ENCODE measurements around the gene MAFB.

MAFB gene

GRCh38 chr20:40697541-40697940, 8.5 kb upstream of the MAFB start:
- ATAC-seq (replicated peaks; ENCODE audit: extremely low read depth, poor library complexity, severe bottlenecking) = no peak
- Mint-ChIP-seq H3K36me3 (ENCODE audit: insufficient read depth) (no peaks in the 10 kb centered on the region), H3K27ac (ENCODE audit: low read depth) (no peak overlapping the region), H3K27me3 (peaks cover 70% of the 10 kb centered on the region), H3K9me3 (no peaks in the 10 kb centered on the region), H3K4me1 (no peaks in the 10 kb centered on the region), H3K4me3 (no peak overlapping the region)
- DNase-seq (ENCODE audit: low spot score in 2 of 2) = no peak

GRCh38 chr20:40695214-40695613, 6.2 kb upstream of the MAFB start:
- Mint-ChIP-seq H3K4me1 (no peaks in the 10 kb centered on the region), H3K27ac (ENCODE audit: low read depth) (no peak overlapping the region), H3K9me3 (no peaks in the 10 kb centered on the region), H3K4me3 (no peak overlapping the region), H3K27me3 (peaks cover 85% of the 10 kb centered on the region), H3K36me3 (ENCODE audit: insufficient read depth) (no peaks in the 10 kb centered on the region)
- ATAC-seq (replicated peaks; ENCODE audit: extremely low read depth, poor library complexity, severe bottlenecking) (no peak), DNase-seq (ENCODE audit: low spot score in 2 of 2) (no peak)

- peaks cover 89% of the 10 kb centered on the region for H3K27me3 Mint-ChIP-seq
- H3K27ac Mint-ChIP-seq (ENCODE audit: low read depth) = no peak overlapping the region
- no peaks in the 10 kb centered on the region for H3K9me3 Mint-ChIP-seq
- DNase-seq (ENCODE audit: low spot score in 2 of 2) (no peak), ATAC-seq (replicated peaks; ENCODE audit: extremely low read depth, poor library complexity, severe bottlenecking) (no peak)
- H3K36me3 Mint-ChIP-seq (ENCODE audit: insufficient read depth) = no peaks in the 10 kb centered on the region
- no peaks in the 10 kb centered on the region for H3K4me1 Mint-ChIP-seq
- no peak overlapping the region for H3K4me3 Mint-ChIP-seq
These were observed 5.2 kb upstream of the MAFB start for GRCh38 chr20:40694246-40694645.

GRCh38 chr20:40692240-40693011, 3.4 kb upstream of the MAFB start:
- Mint-ChIP-seq H3K27me3 (peaks cover 84% of the 10 kb centered on the region), H3K36me3 (ENCODE audit: insufficient read depth) (peaks cover 2% of the 10 kb centered on the region), H3K27ac (ENCODE audit: low read depth) (no peak overlapping the region), H3K4me3 (no peak overlapping the region), H3K4me1 (no peaks in the 10 kb centered on the region), H3K9me3 (no peaks in the 10 kb centered on the region)
- ATAC-seq (replicated peaks; ENCODE audit: extremely low read depth, poor library complexity, severe bottlenecking) (no peak), DNase-seq (ENCODE audit: low spot score in 2 of 2) (no peak)

GRCh38 chr20:40691566-40692239, 2.7 kb upstream of the MAFB start:
- H3K4me3 Mint-ChIP-seq = no peak overlapping the region
- ATAC-seq (replicated peaks; ENCODE audit: extremely low read depth, poor library complexity, severe bottlenecking) = no peak

DNA sequence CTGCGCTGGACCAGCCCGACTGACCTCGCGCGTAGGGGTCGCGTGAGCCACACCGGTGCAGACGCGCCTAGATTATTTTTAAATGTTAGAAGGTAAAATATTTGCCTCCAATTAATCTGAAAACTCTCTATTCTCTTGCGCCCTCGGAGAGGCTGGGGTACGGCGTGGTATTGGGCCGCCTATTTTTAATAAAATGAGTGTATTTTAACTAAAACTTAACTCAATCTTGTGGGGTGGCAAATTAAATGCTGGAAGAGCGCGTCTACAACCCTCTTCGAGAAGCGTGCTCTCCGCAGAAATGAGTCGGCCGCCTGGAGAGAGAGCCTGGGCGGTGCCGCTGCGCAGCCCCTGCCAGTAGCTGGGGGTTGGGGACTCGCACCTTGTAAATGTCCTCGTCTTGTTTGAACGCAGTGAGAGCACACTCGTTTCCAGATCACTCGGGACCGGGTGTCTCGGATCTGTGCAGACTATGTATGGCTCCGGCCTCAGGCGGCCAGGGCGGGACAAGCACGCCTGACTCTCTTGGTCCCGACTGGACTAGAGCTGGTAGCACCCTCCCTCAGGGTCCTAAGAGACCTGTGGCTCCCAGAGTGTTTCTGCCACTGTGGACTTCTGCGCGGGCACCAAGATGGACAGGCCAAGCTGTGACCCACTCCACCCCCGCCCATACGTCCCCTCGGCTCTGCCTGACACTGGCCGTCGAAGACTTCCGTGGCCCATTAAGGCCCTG, 2.0 kb upstream of the MAFB start:
- Mint-ChIP-seq H3K27me3 (peaks cover 83% of the 10 kb centered on the region), H3K4me3 (peak overlapping the region; percentile 80), H3K27ac (ENCODE audit: low read depth) (no peak overlapping the region), H3K9me3 (no peaks in the 10 kb centered on the region), H3K4me1 (no peaks in the 10 kb centered on the region), H3K36me3 (ENCODE audit: insufficient read depth) (peaks cover 2% of the 10 kb centered on the region)
- DNase-seq (ENCODE audit: low spot score in 2 of 2) (no peak), ATAC-seq (replicated peaks; ENCODE audit: extremely low read depth, poor library complexity, severe bottlenecking) (no peak)

More at GRCh38 chr20:40691566-40692239, 2.7 kb upstream of the MAFB start:
- Mint-ChIP-seq H3K27ac (ENCODE audit: low read depth) (no peak overlapping the region), H3K36me3 (ENCODE audit: insufficient read depth) (peaks cover 2% of the 10 kb centered on the region), H3K9me3 (no peaks in the 10 kb centered on the region), H3K4me1 (no peaks in the 10 kb centered on the region), H3K27me3 (peaks cover 84% of the 10 kb centered on the region)
- no peak for DNase-seq (ENCODE audit: low spot score in 2 of 2)

GRCh38 chr20:40689943-40690835, 1.2 kb upstream of the MAFB start:
- Mint-ChIP-seq H3K4me3 (peak overlapping the region; percentile 80), H3K27me3 (peaks cover 80% of the 10 kb centered on the region), H3K9me3 (no peaks in the 10 kb centered on the region), H3K36me3 (ENCODE audit: insufficient read depth) (peaks cover 2% of the 10 kb centered on the region), H3K4me1 (no peaks in the 10 kb centered on the region), H3K27ac (ENCODE audit: low read depth) (no peak overlapping the region)
- DNase-seq (ENCODE audit: low spot score in 2 of 2) (peak; percentile 20 to 43), ATAC-seq (replicated peaks; ENCODE audit: extremely low read depth, poor library complexity, severe bottlenecking) (peak; percentile 41)

- no peak for ATAC-seq (replicated peaks; ENCODE audit: extremely low read depth, poor library complexity, severe bottlenecking)
- H3K27me3 Mint-ChIP-seq = peaks cover 80% of the 10 kb centered on the region
- peak overlapping the region; percentile 56 for H3K4me3 Mint-ChIP-seq
- peaks cover 2% of the 10 kb centered on the region for H3K36me3 Mint-ChIP-seq (ENCODE audit: insufficient read depth)
- H3K27ac Mint-ChIP-seq (ENCODE audit: low read depth) = no peak overlapping the region
- H3K9me3 Mint-ChIP-seq = no peaks in the 10 kb centered on the region
- no peak for DNase-seq (ENCODE audit: low spot score in 2 of 2)
- no peaks in the 10 kb centered on the region for H3K4me1 Mint-ChIP-seq
These were observed 622 bp downstream of the MAFB start for GRCh38 chr20:40688129-40689099.

DNA sequence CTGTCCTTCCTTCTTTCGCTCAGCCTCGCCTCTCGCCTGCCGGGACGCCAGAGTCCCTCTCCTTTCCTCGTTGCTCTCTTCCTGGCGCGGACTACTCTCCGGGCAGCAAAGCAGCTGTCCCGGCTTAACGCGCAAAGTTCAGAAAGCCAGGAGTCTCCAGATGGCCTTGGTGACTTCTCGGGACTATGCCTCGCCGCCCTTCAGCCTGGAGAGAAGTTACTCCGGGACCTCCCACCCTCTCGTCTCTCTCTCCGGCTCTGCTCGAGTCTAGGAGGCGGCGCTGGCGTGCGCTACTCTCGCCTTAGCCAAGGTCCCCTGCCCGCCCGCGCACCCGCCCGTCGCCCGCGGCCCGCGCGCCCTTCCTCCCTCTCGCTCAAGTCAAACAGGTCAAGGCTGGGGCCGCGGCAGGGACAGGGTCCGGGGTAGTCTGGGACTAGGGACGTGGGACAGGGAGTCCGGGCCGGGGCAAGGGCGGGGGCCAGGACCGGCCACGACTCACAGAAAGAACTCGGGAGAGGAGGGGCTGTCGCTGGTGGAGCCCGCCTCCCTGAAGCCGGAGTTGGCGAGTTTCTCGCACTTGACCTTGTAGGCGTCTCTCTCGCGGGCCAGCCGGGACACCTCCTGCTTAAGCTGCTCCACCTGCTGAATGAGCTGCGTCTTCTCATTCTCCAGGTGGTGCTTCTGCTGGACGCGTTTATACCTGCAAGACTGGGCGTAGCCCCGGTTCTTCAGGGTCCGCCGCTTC, 1.5 kb downstream of the MAFB start:
- H3K4me1 Mint-ChIP-seq = peaks cover 5% of the 10 kb centered on the region
- no peaks in the 10 kb centered on the region for H3K9me3 Mint-ChIP-seq
- no peak for DNase-seq (ENCODE audit: low spot score in 2 of 2)
- H3K27me3 Mint-ChIP-seq = peaks cover 80% of the 10 kb centered on the region
- H3K36me3 Mint-ChIP-seq (ENCODE audit: insufficient read depth) = peaks cover 2% of the 10 kb centered on the region
- no peak for ATAC-seq (replicated peaks; ENCODE audit: extremely low read depth, poor library complexity, severe bottlenecking)
- no peak overlapping the region for H3K27ac Mint-ChIP-seq (ENCODE audit: low read depth)
- peak overlapping the region; percentile 50 for H3K4me3 Mint-ChIP-seq

DNA sequence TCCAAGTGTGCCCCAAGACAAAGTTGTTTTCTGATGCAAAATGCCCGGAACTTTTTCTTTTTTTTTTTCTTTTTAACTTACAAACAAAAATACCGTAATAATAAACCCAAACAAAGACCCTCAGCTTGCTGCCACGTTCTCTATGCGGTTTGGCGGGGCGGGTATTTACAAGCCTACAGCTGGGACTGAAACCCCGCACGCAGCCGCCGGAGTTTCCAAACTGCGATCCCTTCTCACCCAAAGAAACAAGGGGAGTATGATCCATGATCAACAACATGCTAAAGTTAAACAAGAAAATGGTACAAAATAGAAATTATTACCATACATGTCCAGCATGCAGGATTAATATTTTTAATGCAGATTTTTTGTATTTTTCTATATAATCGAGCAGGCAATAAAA, 2.1 kb downstream of the MAFB start:
- ATAC-seq (replicated peaks; ENCODE audit: extremely low read depth, poor library complexity, severe bottlenecking) (no peak), DNase-seq (ENCODE audit: low spot score in 2 of 2) (no peak)
- no peaks in the 10 kb centered on the region for H3K9me3 Mint-ChIP-seq
- H3K4me1 Mint-ChIP-seq = peaks cover 5% of the 10 kb centered on the region
- H3K36me3 Mint-ChIP-seq (ENCODE audit: insufficient read depth) = peaks cover 2% of the 10 kb centered on the region
- H3K4me3 Mint-ChIP-seq = no peak overlapping the region
- no peak overlapping the region for H3K27ac Mint-ChIP-seq (ENCODE audit: low read depth)
- peaks cover 80% of the 10 kb centered on the region for H3K27me3 Mint-ChIP-seq

GRCh38 chr20:40686434-40686882, 2.6 kb downstream of the MAFB start:
- peaks cover 2% of the 10 kb centered on the region for H3K36me3 Mint-ChIP-seq (ENCODE audit: insufficient read depth)
- DNase-seq (ENCODE audit: low spot score in 2 of 2) = no peak
- H3K4me3 Mint-ChIP-seq = no peak overlapping the region
- ATAC-seq (replicated peaks; ENCODE audit: extremely low read depth, poor library complexity, severe bottlenecking) = no peak
- no peaks in the 10 kb centered on the region for H3K9me3 Mint-ChIP-seq
- H3K4me1 Mint-ChIP-seq = peaks cover 5% of the 10 kb centered on the region
- no peak overlapping the region for H3K27ac Mint-ChIP-seq (ENCODE audit: low read depth)
- peaks cover 80% of the 10 kb centered on the region for H3K27me3 Mint-ChIP-seq

Data from central memory CD8-positive, alpha-beta T cell (primary cell).